H1 (cell line): ENCODE measurements around the gene AP3S1. TPM values are rescaled to one million over a fixed set of nuclear protein-coding genes. Genes with fewer than 3 reads are reported as not detected.

ENCODE experiments used
- CTCF ChIA-PET: fragments of 300-600 bp; sonication (Branson Sonifier 250); formaldehyde crosslinking; loops from one replicate; lab custom pipeline; 2021; ENCODE audit not compliant: partially characterized antibody; lab: Charles Lee
- POLR2A ChIA-PET: fragments of 300-600 bp; sonication (Branson Sonifier 250); formaldehyde crosslinking; loops from one replicate; lab custom pipeline; 2021; ENCODE audit warnings: inconsistent platforms; ENCODE audit not compliant: partially characterized antibody; lab: Charles Lee
- DNase-seq, 2 experiments: peaks; one replicate each; pipeline versions ENCODE4 v3.0.0 to v3.0.0-alpha.2; 2010 to 2022; ENCODE audit warnings: low spot score in 2 of 2, low read depth in 1 of 2, mixed read lengths in 1 of 2
- FAIRE-seq: peaks from 2 replicates; lab custom pipeline; 2011; peaks lifted over from hg19 to GRCh38; lab: Jason Lieb, UNC
- H2AFZ ChIP-seq: 2 replicates; pipeline ENCODE4 v1.8.1; 2012; ENCODE audit warnings: low read length, inconsistent platforms
- H2AK5ac ChIP-seq: 2 replicates; pipeline ENCODE4 v1.6.1; 2013; ENCODE audit warnings: low read depth, low read length
- H2BK120ac ChIP-seq: replicated peaks from 2 replicates; pipeline ENCODE3; 2013; ENCODE audit warnings: low read depth, low read length, inconsistent platforms
- H2BK12ac ChIP-seq: 2 replicates; pipeline ENCODE4 v1.6.1; 2013; ENCODE audit warnings: low read depth, low read length
- H2BK15ac ChIP-seq: 2 replicates; pipeline ENCODE4 v1.6.1; 2013; ENCODE audit warnings: low read length
- H2BK20ac ChIP-seq: 2 replicates; pipeline ENCODE4 v1.6.1; 2013; ENCODE audit warnings: low read length
- H2BK5ac ChIP-seq: 2 replicates; pipeline ENCODE4 v1.6.1; 2013; ENCODE audit warnings: low read depth, low read length
- H3K14ac ChIP-seq: 2 replicates; pipeline ENCODE4 v1.6.1; 2013; ENCODE audit warnings: inconsistent platforms; ENCODE audit not compliant: insufficient read length
- H3K18ac ChIP-seq: 2 replicates; pipeline ENCODE4 v1.6.1; 2013; ENCODE audit warnings: low read length; ENCODE audit errors: extremely low read depth
- H3K23ac ChIP-seq: 2 replicates; pipeline ENCODE4 v1.6.1; 2013; ENCODE audit warnings: inconsistent platforms; ENCODE audit not compliant: insufficient read length
- H3K23me2 ChIP-seq: 2 replicates; pipeline ENCODE4 v1.6.1; 2013; ENCODE audit warnings: low read depth, low read length
- H3K27ac ChIP-seq: 2 replicates; pipeline ENCODE4 v1.6.1; 2011; ENCODE audit warnings: low read depth, low read length, inconsistent platforms
- H3K27me3 ChIP-seq, 4 experiments: replicated peaks in 1 of 4; 1 replicate in 1 of 4; 2 replicates in 3 of 4; pipeline versions ENCODE4 v1.6.1 to v1.8.1; 2011 to 2013; ENCODE audit warnings: low read length in 3 of 4, mild to moderate bottlenecking in 3 of 4, inconsistent platforms in 2 of 4, mixed read lengths in 2 of 4, moderate library complexity in 1 of 4; ENCODE audit not compliant: control insufficient read depth in 3 of 4, insufficient read depth in 3 of 4; ENCODE audit errors: extremely low read depth in 1 of 4
- H3K36me3 ChIP-seq, 4 experiments: 2 replicates each; pipeline versions ENCODE4 v1.6.1 to v1.8.1; 2011 to 2013; ENCODE audit warnings: mild to moderate bottlenecking in 4 of 4, low read length in 3 of 4, moderate library complexity in 2 of 4, control low read depth in 1 of 4, inconsistent platforms in 1 of 4; ENCODE audit not compliant: insufficient read depth in 4 of 4, control insufficient read depth in 2 of 4
- H3K4ac ChIP-seq: replicated peaks from 2 replicates; pipeline ENCODE3; 2013; ENCODE audit warnings: low read length, low read depth, mixed read lengths, inconsistent platforms; ENCODE audit not compliant: insufficient read length
- H3K4me1 ChIP-seq, 4 experiments: replicated peaks in 1 of 4; 1 replicate in 1 of 4; 2 replicates in 3 of 4; pipeline versions ENCODE4 v1.6.1 to v1.8.1; 2011 to 2013; ENCODE audit warnings: low read length in 3 of 4, inconsistent platforms in 2 of 4, mixed read lengths in 1 of 4; ENCODE audit not compliant: insufficient read depth in 4 of 4, control insufficient read depth in 3 of 4
- H3K4me2 ChIP-seq, 2 experiments: 2 replicates each; pipeline versions ENCODE4 v1.6.1 to v1.8.1; 2011 to 2013; ENCODE audit warnings: low read depth in 2 of 2, low read length in 2 of 2, control low read depth in 1 of 2, inconsistent platforms in 1 of 2, mild to moderate bottlenecking in 1 of 2; ENCODE audit not compliant: insufficient read depth in 1 of 2
- H3K4me3 ChIP-seq, 4 experiments: fragments of 200-600, 300-600 bp in 1 of 4; sonication (generic), shearing (Covaris generic), sonication (Bioruptor Twin) in 1 of 4; 2 replicates each; pipeline versions ENCODE4 v1.5.1 to v1.8.1; 2011 to 2016; ENCODE audit warnings: low read length in 4 of 4, low read depth in 3 of 4, control low read depth in 2 of 4, inconsistent platforms in 2 of 4, mild to moderate bottlenecking in 2 of 4, mixed read lengths in 1 of 4, moderate library complexity in 1 of 4; ENCODE audit not compliant: insufficient read depth in 2 of 4; ENCODE audit errors: extremely low read depth in 1 of 4
- H3K56ac ChIP-seq: replicated peaks from 2 replicates; pipeline ENCODE3; 2013; ENCODE audit warnings: low read depth, mild to moderate bottlenecking, mixed read lengths, low read length, inconsistent platforms; ENCODE audit not compliant: insufficient read length
- H3K79me1 ChIP-seq: 2 replicates; pipeline ENCODE4 v1.6.1; 2013; ENCODE audit warnings: low read depth, low read length, control low read depth
- H3K79me2 ChIP-seq, 2 experiments: 2 replicates each; pipeline versions ENCODE4 v1.6.1 to v1.8.1; 2012 to 2013; ENCODE audit warnings: low read length in 2 of 2, mild to moderate bottlenecking in 2 of 2, inconsistent platforms in 1 of 2; ENCODE audit not compliant: insufficient read depth in 2 of 2, control insufficient read depth in 1 of 2
- H3K9ac ChIP-seq, 4 experiments: replicated peaks in 1 of 4; 1 replicate in 1 of 4; 2 replicates in 3 of 4; pipeline versions ENCODE4 v1.6.1 to v1.8.1; 2011 to 2013; ENCODE audit warnings: low read depth in 3 of 4, low read length in 3 of 4, control low read depth in 2 of 4, mild to moderate bottlenecking in 2 of 4, moderate library complexity in 2 of 4, inconsistent platforms in 1 of 4; ENCODE audit errors: extremely low read depth in 1 of 4
- H3K9me3 ChIP-seq, 2 experiments: 2 replicates each; pipeline versions ENCODE4 v1.6.1 to v1.8.1; 2012 to 2013; ENCODE audit warnings: mild to moderate bottlenecking in 2 of 2, moderate library complexity in 2 of 2, control low read depth in 1 of 2, inconsistent platforms in 1 of 2, low read depth in 1 of 2, low read length in 1 of 2, mixed read lengths in 1 of 2; ENCODE audit not compliant: insufficient read depth in 2 of 2
- H4K20me1 ChIP-seq, 2 experiments: replicated peaks in 1 of 2; 2 replicates each; pipeline versions ENCODE3 to v1.8.1; 2011 to 2013; ENCODE audit warnings: inconsistent platforms in 2 of 2, low read length in 2 of 2, mild to moderate bottlenecking in 1 of 2; ENCODE audit not compliant: insufficient read depth in 2 of 2, control insufficient read depth in 1 of 2
- H4K5ac ChIP-seq: 2 replicates; pipeline ENCODE4 v1.6.1; 2013; ENCODE audit warnings: low read length, low read depth, mixed read lengths, inconsistent platforms; ENCODE audit not compliant: insufficient read length
- H4K8ac ChIP-seq: 2 replicates; pipeline ENCODE4 v1.8.0; 2013; ENCODE audit warnings: mild to moderate bottlenecking, moderate library complexity, low read length, inconsistent platforms; ENCODE audit not compliant: insufficient read depth; ENCODE audit errors: extremely low read depth
- H4K91ac ChIP-seq: replicated peaks from 2 replicates; pipeline ENCODE3; 2013; ENCODE audit warnings: low read length, mixed read lengths, inconsistent platforms; ENCODE audit not compliant: insufficient read length
- BRCA1 ChIP-seq: IDR thresholded peaks from 2 replicates; pipeline ENCODE4 v1.6.1; 2012; ENCODE audit warnings: low read depth, low read length, improper control_type of control experiment
- CBX8 ChIP-seq: fragments of 300-800, 300-1000 bp; sonication (generic); IDR thresholded peaks from 2 replicates; pipeline ENCODE4 v1.7.1; 2016; ENCODE audit warnings: low read depth, low read length, borderline replicate concordance
- CTCF ChIP-seq, 3 experiments: IDR thresholded peaks; 1 replicate in 2 of 3; 2 replicates in 1 of 3; pipeline versions ENCODE4 v1.5.1 to v1.6.1; 2011; ENCODE audit warnings: low read length in 3 of 3, mild to moderate bottlenecking in 3 of 3, inconsistent platforms in 2 of 3, low read depth in 1 of 3, moderate library complexity in 1 of 3; ENCODE audit not compliant: insufficient read depth in 1 of 3; ENCODE audit errors: control extremely low read depth in 1 of 3
- E2F6 ChIP-seq: IDR thresholded peaks from 2 replicates; pipeline ENCODE4 v1.6.1; 2012; ENCODE audit warnings: inconsistent platforms
- HDAC6 ChIP-seq: IDR thresholded peaks from one replicate; pipeline ENCODE4 v1.7.1; 2012; ENCODE audit warnings: low read depth, mild to moderate bottlenecking, inconsistent platforms, low read length, moderate library complexity
- NRF1 ChIP-seq: IDR thresholded peaks from 2 replicates; pipeline ENCODE4 v1.6.1; 2011; ENCODE audit warnings: mild to moderate bottlenecking, low read depth, low read length, improper control_type of control experiment
- RAD21 ChIP-seq, 2 experiments: IDR thresholded peaks in 1 of 2; conservative IDR thresholded peaks in 1 of 2; 2 replicates each; pipeline ENCODE4 v1.6.1; 2011; ENCODE audit warnings: low read depth in 2 of 2, low read length in 2 of 2, improper control_type of control experiment in 1 of 2, inconsistent platforms in 1 of 2, mild to moderate bottlenecking in 1 of 2, moderate library complexity in 1 of 2
- RFX5 ChIP-seq: IDR thresholded peaks from 2 replicates; pipeline ENCODE4 v1.6.1; 2011; ENCODE audit warnings: low read depth, low read length, improper control_type of control experiment, borderline replicate concordance
- TCF12 ChIP-seq: IDR thresholded peaks from 2 replicates; pipeline ENCODE4 v1.6.1; 2011; ENCODE audit warnings: low read depth, mild to moderate bottlenecking, low read length
- WGBS, 2 experiments: shearing (Covaris generic) in 1 of 2; methylation state at CpG; one replicate each; pipeline versions ENCODE4 v1.1.6 to v1.1.7; 2013 to 2015; ENCODE audit warnings: low lambda C conversion rate in 2 of 2, mixed read lengths in 2 of 2, inconsistent platforms in 1 of 2, low coverage in 1 of 2, missing lambda C conversion rate in 1 of 2; ENCODE audit not compliant: insufficient replicate concordance in 2 of 2, insufficient coverage in 1 of 2, insufficient read length in 1 of 2; ENCODE audit errors: extremely low coverage in 1 of 2, missing lambda C conversion rate in 1 of 2; 5-methylcytosine and 5-hydroxymethylcytosine counted together
- polyA plus RNA-seq, 7 experiments: library from polyadenylated mRNA; depleted of rRNA in 3 of 7; stranded (reverse) in 5 of 7; unstranded in 2 of 7; fragments of >200 nt in 5 of 7; fragments of 200-250 nt in 2 of 7; gene quantifications; 1 replicate in 5 of 7; 2 replicates in 1 of 7; 4 replicates in 1 of 7; pipeline versions ENCODE4 v1.2.1 to v1.2.3, GENCODE V29; 2011 to 2013; ENCODE audit warnings: missing spikeins in 2 of 7, mixed read lengths in 2 of 7
- total RNA-seq: library from RNA; stranded (reverse); fragmentation: NEBNext Ultra II Directional; extraction: Animal tissue kit (Norgen Biotek cat#: 25700); gene quantifications from 2 replicates; pipeline ENCODE4 v1.2.1, GENCODE V29; 2021

Gene AP3S1
- total and polyA plus RNA-seq, 2 of the 8 experiments (the other 6 are each of a cell fraction or from before 2014, with no cell fraction given), result 26.6 to 72.7 TPM

GRCh38 chr5:115941051-115941675, 99.4 kb downstream of the AP3S1 start:
- POLR2A ChIA-PET, result no interaction called here
- Histone ChIP-seq H2BK20ac (no peak overlapping the region), H2BK5ac (no peak overlapping the region), H3K14ac (no peak overlapping the region), H3K27ac (no peak overlapping the region), H2BK120ac (no peak overlapping the region), H3K4ac (no peak overlapping the region), H3K9ac (no peak overlapping the region), H2AFZ (no peak overlapping the region), H3K79me2 (no peaks in the 10 kb centered on the region), H3K4me2 (no peak overlapping the region), H2AK5ac (no peak overlapping the region), H3K9me3 (no peaks in the 10 kb centered on the region), H3K4me3 (no peak overlapping the region), H3K4me1 (peaks cover 0 to 6% (median 1%) of the 10 kb centered on the region in 4 experiments; a peak in 2 of 7 replicates), H3K27me3 (no peaks in the 10 kb centered on the region), H3K23me2 (no peaks in the 10 kb centered on the region), H3K36me3 (no peaks in the 10 kb centered on the region), H3K23ac (no peak overlapping the region), H2BK15ac (no peak overlapping the region), H4K5ac (no peak overlapping the region), H4K91ac (no peak overlapping the region), H3K18ac (no peak overlapping the region), H3K79me1 (no peaks in the 10 kb centered on the region), H4K20me1 (no peaks in the 10 kb centered on the region), H2BK12ac (no peak overlapping the region), H4K8ac (no peak overlapping the region), H3K56ac (no peak overlapping the region)
- DNase-seq, result no peak
- FAIRE-seq, result no peak
- WGBS, 2 experiments, result 91% methylated on average over 9 of the region's 9 CpGs; no CpG with 5 or more reads in 1 of the 2 experiments
- CTCF ChIA-PET, result interaction anchor here (0.6 to 1.5 kb wide), 2 partner anchors 10 to 230 kb away, joined by 3 read pairs; no protein-coding TSS in a partner anchor
- no peak for TF ChIP-seq CBX8
- TF ChIP-seq BRCA1, result no peak
- TF ChIP-seq CTCF (IDR thresholded peaks at IDR 0.05; ENCODE audit: control extremely low read depth in 1 of 3, insufficient read depth in 1 of 3, low read depth in 1 of 3, low read length in 3 of 3), result no peak
- TF ChIP-seq RAD21 (IDR thresholded peaks at IDR 0.05 in 1 of 2, conservative IDR thresholded peaks at IDR 0.05 in 1 of 2; ENCODE audit: low read depth in 2 of 2, low read length in 2 of 2), result no peak
- TF ChIP-seq HDAC6, result no peak
- no peak for TF ChIP-seq TCF12
- TF ChIP-seq E2F6, result no peak
- no peak for TF ChIP-seq RFX5
- no peak for TF ChIP-seq NRF1
